Natural killer cell (primary cell): ENCODE data around the gene ATP6V0C. TPM values are rescaled to one million over a fixed set of nuclear protein-coding genes. Genes with fewer than 3 reads are reported as not detected.

Experiments
- ATAC-seq, 3 donors: fragments of 150-1000 bp in 2 of 3; fragments of 200-7000 bp in 1 of 3; cut with Tn5 transposase; 1 replicate in 1 of 3; 2 replicates in 2 of 3; pipeline ENCODE4 v1.10.0; 2021; ENCODE audit warnings: mild to moderate bottlenecking in 2 of 3, moderate library complexity in 2 of 3
- DNase-seq, 2 donors: peaks; one replicate each; pipeline versions ENCODE4 v3.0.0 to v3.0.0-alpha.2; 2013 to 2021; ENCODE audit warnings: mixed read lengths in 1 of 2
- H3K27ac ChIP-seq: one replicate; pipeline ENCODE4 v1.5.1; 2013; ENCODE audit warnings: mild to moderate bottlenecking, low read length
- H3K27me3 ChIP-seq: one replicate; pipeline ENCODE4 v1.6.1; 2013; ENCODE audit warnings: low read length; ENCODE audit not compliant: control insufficient read depth, insufficient read depth
- H3K36me3 ChIP-seq: one replicate; pipeline ENCODE4 v1.6.1; 2013; ENCODE audit warnings: low read length; ENCODE audit not compliant: control insufficient read depth, insufficient read depth
- H3K4me1 ChIP-seq: one replicate; pipeline ENCODE4 v1.6.1; 2013; ENCODE audit warnings: low read length; ENCODE audit not compliant: control insufficient read depth, insufficient read depth
- H3K4me3 ChIP-seq: one replicate; pipeline ENCODE4 v1.5.1; 2013; ENCODE audit warnings: low read length
- H3K9me3 ChIP-seq: one replicate; pipeline ENCODE4 v1.6.1; 2013; ENCODE audit warnings: low read length; ENCODE audit not compliant: control insufficient read depth, insufficient read depth
- H3K27ac Mint-ChIP-seq, 2 donors: one replicate each; pipeline ENCODE4 v1.8.0; 2022; ENCODE audit warnings: mild to moderate bottlenecking in 2 of 2, mixed read lengths in 2 of 2, moderate library complexity in 1 of 2
- H3K27me3 Mint-ChIP-seq, 2 donors: one replicate each; pipeline ENCODE4 v1.8.0; 2022; ENCODE audit warnings: low read depth in 2 of 2, mixed read lengths in 2 of 2
- H3K36me3 Mint-ChIP-seq: one replicate; pipeline ENCODE4 v1.8.0; 2022; ENCODE audit warnings: mixed read lengths
- H3K4me1 Mint-ChIP-seq, 2 donors: one replicate each; pipeline ENCODE4 v1.8.0; 2022; ENCODE audit warnings: mixed read lengths in 2 of 2
- H3K4me3 Mint-ChIP-seq: one replicate; pipeline ENCODE4 v1.8.0; 2022; ENCODE audit warnings: mild to moderate bottlenecking, moderate library complexity, mixed read lengths
- H3K9me3 Mint-ChIP-seq, 2 donors: one replicate each; pipeline ENCODE4 v1.8.0; 2022; ENCODE audit warnings: mixed read lengths in 2 of 2
- CTCF ChIP-seq: fragments of 200-600 bp; IDR thresholded peaks from one replicate; pipeline ENCODE4 v1.8.0; 2022; ENCODE audit warnings: antibody characterized with exemption
- WGBS: methylation state at CpG from one replicate; pipeline ENCODE4 v1.1.7; 2013; ENCODE audit warnings: missing lambda C conversion rate; ENCODE audit not compliant: insufficient coverage; 5-methylcytosine and 5-hydroxymethylcytosine counted together
- intact Hi-C: fragments of 100-400 bp; cut with micrococcal nuclease; formaldehyde crosslinking; loops from one replicate; pipeline ENCODE4 v1.14.2; 2022
- total RNA-seq, 4 donors: library from RNA; stranded (reverse); fragments of 120-200 nt in 1 of 4; gene quantifications; one replicate each; pipeline versions ENCODE4 v1.2.3 to v1.2.4, GENCODE V29; 2013 to 2022

The ATP6V0C gene
- total RNA-seq, 3 donors from 2014 or later (not counting 1 experiment from before 2014, with no cell fraction given): 183 to 242 (median 217) TPM

- WGBS: 43% methylated on average over 13 of the region's 15 CpGs
- no peak overlapping the region for H3K4me3 Mint-ChIP-seq
- peak overlapping the region; percentile 80 to 100 for H3K27ac Mint-ChIP-seq
- H3K4me1 ChIP-seq: peaks cover 37% of the 10 kb centered on the region
- TF ChIP-seq CTCF: no peak
- H3K36me3 Mint-ChIP-seq: no peaks in the 10 kb centered on the region
- no peaks in the 10 kb centered on the region for H3K9me3 Mint-ChIP-seq
- H3K9me3 ChIP-seq: no peaks in the 10 kb centered on the region
- no peak overlapping the region for H3K4me3 ChIP-seq
- H3K27ac ChIP-seq: no peak overlapping the region
- no peaks in the 10 kb centered on the region for H3K36me3 ChIP-seq
- intact Hi-C loops: loop anchor here (10.0 kb wide), 1 partner anchor 483 kb away; the partner anchor contains the start of gene ZNF598
- H3K27me3 ChIP-seq: no peaks in the 10 kb centered on the region
- peaks cover 15 to 36% of the 10 kb centered on the region in 2 donors for H3K4me1 Mint-ChIP-seq
- H3K27me3 Mint-ChIP-seq: peaks cover 0 to 3% of the 10 kb centered on the region in 2 donors
- peak in 2 of 3 donors; percentile 10 to 39 for ATAC-seq
- DNase-seq: no peak
These were observed 25.7 kb upstream of the ATP6V0C start for GRCh38 chr16:2487903-2488531.

GRCh38 chr16:2489581-2489980 is 24.2 kb upstream of the ATP6V0C start:
- no peaks in the 10 kb centered on the region for H3K9me3 ChIP-seq
- H3K4me1 ChIP-seq: peaks cover 37% of the 10 kb centered on the region
- DNase-seq: no peak
- H3K4me3 ChIP-seq: no peak overlapping the region
- Mint-ChIP-seq H3K4me1 (peaks cover 15 to 25% of the 10 kb centered on the region in 2 donors), H3K36me3 (no peaks in the 10 kb centered on the region), H3K27me3 (peaks cover 0 to 3% of the 10 kb centered on the region in 2 donors), H3K4me3 (no peak overlapping the region), H3K9me3 (no peaks in the 10 kb centered on the region), H3K27ac (no peak overlapping the region)
- H3K27ac ChIP-seq: no peak overlapping the region
- intact Hi-C loops: loop anchor here (10.0 kb wide), 1 partner anchor 485 kb away; the partner anchor contains the start of gene ZNF598
- no peaks in the 10 kb centered on the region for H3K36me3 ChIP-seq
- 96% methylated on average over 16 of the region's 16 CpGs for WGBS
- H3K27me3 ChIP-seq: no peaks in the 10 kb centered on the region
- no peak for TF ChIP-seq CTCF
- ATAC-seq: no peak

- no peak overlapping the region for H3K27ac ChIP-seq
- H3K9me3 Mint-ChIP-seq: no peaks in the 10 kb centered on the region
- DNase-seq: no peak
- peaks cover 0 to 3% of the 10 kb centered on the region in 2 donors for H3K27me3 Mint-ChIP-seq
- no peak overlapping the region for H3K27ac Mint-ChIP-seq
- TF ChIP-seq CTCF: no peak
- H3K36me3 Mint-ChIP-seq: no peaks in the 10 kb centered on the region
- no peaks in the 10 kb centered on the region for H3K27me3 ChIP-seq
- intact Hi-C loops: no loop called here
- no peaks in the 10 kb centered on the region for H3K9me3 ChIP-seq
- H3K4me3 ChIP-seq: no peak overlapping the region
- H3K4me3 Mint-ChIP-seq: no peak overlapping the region
- H3K4me1 Mint-ChIP-seq: peaks cover 15 to 24% of the 10 kb centered on the region in 2 donors
- no peaks in the 10 kb centered on the region for H3K36me3 ChIP-seq
- peaks cover 32% of the 10 kb centered on the region for H3K4me1 ChIP-seq
- 95% methylated on average over 23 of the region's 23 CpGs for WGBS
- ATAC-seq: no peak
These were observed 23.3 kb upstream of the ATP6V0C start for GRCh38 chr16:2490190-2491105.
